Measurements from ENCODE around the gene MRPL57.
"Not testable (repeated sequence)": the region's sequence is repeated elsewhere in the genome, so short reads cannot be mapped to it uniquely, and the experiment has no call there.

MRPL57 gene

DNA sequence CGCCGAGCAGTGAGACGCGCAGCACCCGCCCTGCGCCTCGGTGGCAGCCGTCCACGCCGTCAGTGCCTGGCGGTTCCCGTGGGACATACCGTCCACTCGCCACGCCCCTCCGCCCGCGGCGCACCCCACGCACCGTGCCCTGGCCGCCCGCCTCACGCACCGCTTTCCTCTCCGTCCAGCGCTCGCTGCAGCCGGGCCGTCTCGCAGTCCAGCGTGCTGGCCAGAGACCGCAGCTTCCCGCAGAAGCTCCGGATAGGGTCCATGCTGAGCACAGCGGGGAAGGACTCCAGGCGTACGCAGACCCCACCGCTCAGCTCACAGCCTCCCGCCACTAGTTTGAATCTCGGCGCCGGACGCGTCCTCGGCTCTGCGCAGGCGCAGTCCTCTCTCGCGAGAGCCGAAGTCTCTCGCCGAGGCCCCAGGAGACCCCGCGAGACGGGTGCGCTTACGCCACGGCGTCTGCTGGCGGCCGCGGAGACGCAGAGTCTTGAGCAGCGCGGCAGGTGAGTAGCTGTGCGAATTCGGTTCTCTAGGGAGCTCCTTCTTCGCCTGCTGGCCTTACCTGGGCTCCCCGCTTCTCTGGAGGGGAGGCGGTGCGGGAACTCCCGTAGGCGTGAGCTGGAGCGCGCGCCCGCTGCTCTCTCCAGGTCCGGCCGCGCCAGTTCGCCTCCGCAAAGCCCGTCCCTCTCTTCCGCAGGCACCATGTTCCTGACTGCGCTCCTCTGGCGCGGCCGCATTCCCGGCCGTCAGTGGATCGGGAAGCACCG is at the start of gene MRPL57, which contains the start of gene SKA3:
TSS of gene MRPL57 (plus strand) at position 444 of the 767 bp plus-strand sequence. CDS start at position 703, 259 bp downstream.
TSS of gene SKA3 (minus strand) at position 338 of the 767 bp plus-strand sequence. CDS start at position 263, 75 bp downstream.
- no peak for TF ChIP-seq CTCF (conservative IDR thresholded peaks at IDR 0.05)
- peak within 1 kb of the TSS; percentile 97 for H3K27ac ChIP-seq

DNA sequence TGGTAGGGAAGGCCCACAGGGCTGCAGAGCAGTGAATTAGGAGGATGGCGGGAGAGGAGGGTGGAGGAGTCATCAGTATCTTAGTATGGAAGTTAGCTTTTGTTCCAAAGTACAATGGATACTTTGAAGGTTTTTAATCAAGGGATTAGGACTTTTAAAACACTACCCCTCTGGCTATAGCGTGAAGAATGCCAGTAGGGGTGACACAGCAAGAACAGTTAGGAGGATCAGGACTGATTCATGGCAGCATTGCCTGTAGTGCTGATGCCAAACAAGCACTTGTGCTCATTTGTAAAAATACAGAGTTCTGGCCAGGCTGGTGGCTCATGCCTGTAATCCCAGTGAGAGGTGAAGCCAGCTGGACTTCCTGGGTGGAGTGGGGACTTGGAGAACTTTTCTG is 46.3 kb upstream of the MRPL57 start:
- TF ChIP-seq CTCF (conservative IDR thresholded peaks at IDR 0.05) = no peak

GRCh38 chr13:21133077-21133476 is 43.4 kb upstream of the MRPL57 start:
- TF ChIP-seq CTCF (conservative IDR thresholded peaks at IDR 0.05) = no peak
- peak overlapping the region; percentile 28; the same call in 1 of the 2 replicates for H3K27ac ChIP-seq

More for the DNA sequence above, 46.3 kb upstream of the MRPL57 start:
- no peak overlapping the region for H3K27ac ChIP-seq

DNA sequence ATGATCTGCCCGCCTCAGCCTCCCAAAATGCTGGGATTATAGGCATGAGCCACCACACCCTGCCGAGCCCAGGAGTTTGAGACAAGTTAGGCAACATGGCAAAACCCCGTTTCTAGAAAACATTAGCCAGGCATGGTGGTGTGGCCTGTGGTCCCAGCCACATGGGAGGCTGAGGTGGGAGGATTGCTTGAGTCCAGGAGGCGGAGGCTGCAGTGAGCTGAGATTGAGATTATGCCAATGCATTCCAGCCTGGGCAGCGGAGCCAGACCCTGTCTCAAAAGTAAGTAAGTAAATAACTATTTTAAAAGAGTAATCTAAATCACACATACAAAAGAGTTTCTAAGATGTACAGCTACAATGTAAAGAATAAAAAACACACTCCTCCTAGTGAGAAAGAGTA is 42.0 kb upstream of the MRPL57 start:
- no peak for TF ChIP-seq CTCF (conservative IDR thresholded peaks at IDR 0.05)
- no peak overlapping the region for H3K27ac ChIP-seq

DNA sequence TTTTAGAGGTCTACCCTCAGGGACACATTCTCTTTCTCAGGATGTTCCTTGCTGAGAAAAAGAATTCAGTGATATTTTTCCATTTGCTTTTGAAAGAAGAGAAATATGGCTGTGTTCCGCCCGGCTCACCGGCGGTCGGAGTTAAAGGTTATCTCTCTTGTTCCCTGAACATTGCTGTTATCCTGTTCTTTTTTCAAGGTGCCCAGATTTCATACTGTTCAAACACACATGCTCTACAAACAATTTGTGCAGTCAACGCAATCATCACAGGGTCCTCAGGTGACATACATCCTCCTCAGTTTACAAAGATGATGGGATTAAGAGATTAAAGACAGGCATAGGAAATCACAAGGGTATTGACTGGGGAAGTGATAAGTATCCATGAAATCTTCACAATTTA is 40.6 kb upstream of the MRPL57 start:
- not testable (repeated sequence) for H3K27ac ChIP-seq

DNA sequence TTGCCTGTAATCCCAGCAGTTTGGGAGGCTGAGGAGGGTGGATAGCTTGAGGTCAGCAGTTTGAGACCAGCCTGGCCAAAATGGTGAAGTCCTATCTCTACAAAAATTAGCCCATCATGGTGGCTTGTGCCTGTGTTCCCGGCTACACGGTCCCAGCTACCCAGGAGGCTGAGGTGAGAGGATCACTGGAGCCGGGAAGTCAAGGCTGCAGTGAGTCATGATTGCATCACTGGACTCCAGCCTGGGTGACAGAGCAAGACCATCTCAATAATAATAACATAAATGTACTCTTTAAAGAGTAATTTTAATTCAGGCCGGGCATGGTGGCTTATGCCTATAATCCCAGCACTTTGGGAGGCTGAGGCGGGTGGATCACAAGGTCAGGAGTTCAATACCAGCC is 38.8 kb upstream of the MRPL57 start:
- TF ChIP-seq CTCF (conservative IDR thresholded peaks at IDR 0.05) = no peak
- no peak overlapping the region for H3K27ac ChIP-seq

- H3K27ac ChIP-seq = peak overlapping the region; percentile 87
- TF ChIP-seq CTCF (conservative IDR thresholded peaks at IDR 0.05) = no peak
Measured at GRCh38 chr13:21138561-21138960, 37.9 kb upstream of the MRPL57 start.

DNA sequence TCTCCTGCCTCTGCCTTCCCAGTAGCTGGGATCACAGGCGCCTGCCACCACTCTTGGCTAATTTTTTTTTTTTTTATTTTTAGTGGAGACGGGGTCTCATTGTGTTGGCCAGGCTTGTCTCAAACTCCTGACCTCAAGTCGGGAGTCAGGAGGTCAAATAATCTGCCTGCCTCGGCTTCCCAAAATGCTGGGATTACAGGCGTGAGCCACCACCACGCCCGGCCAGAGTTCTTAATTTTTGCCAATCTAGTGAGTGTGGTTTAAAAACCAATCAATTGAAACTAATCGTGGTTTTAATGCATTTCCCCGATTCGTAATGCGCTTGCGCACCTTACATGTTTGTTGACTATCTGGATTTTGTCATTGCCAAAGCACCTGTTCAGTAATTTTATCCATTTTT is 37.1 kb upstream of the MRPL57 start:
- H3K27ac ChIP-seq = peak overlapping the region; percentile 87
- no peak for TF ChIP-seq CTCF (conservative IDR thresholded peaks at IDR 0.05)

Measured in VCaP (cell line).